DOHH2 (cell line): ENCODE data around the gene DOCK6.

Experiments
- H3F3A ChIP-seq: fragments of 200-600 bp; sonication (generic), shearing (Covaris generic); 2 replicates; pipeline ENCODE4 v1.6.0; 2016; ENCODE audit warnings: antibody characterized with exemption, mild to moderate bottlenecking; ENCODE audit not compliant: control insufficient read depth, insufficient read depth
- H3K27ac ChIP-seq: fragments of 200-600 bp; sonication (generic); 2 replicates; pipeline ENCODE4 v1.5.1; 2014; ENCODE audit warnings: low read depth, mild to moderate bottlenecking, low read length, moderate library complexity
- H3K27me3 ChIP-seq: fragments of 200-600 bp; sonication (generic); 2 replicates; pipeline ENCODE4 v1.6.1; 2014; ENCODE audit warnings: mild to moderate bottlenecking, low read length, mixed read lengths; ENCODE audit not compliant: control insufficient read depth
- H3K36me3 ChIP-seq: fragments of 200-600 bp; sonication (generic); 2 replicates; pipeline ENCODE4 v1.6.1; 2014; ENCODE audit warnings: mild to moderate bottlenecking, low read length, moderate library complexity, mixed read lengths; ENCODE audit not compliant: control insufficient read depth
- H3K4me1 ChIP-seq: fragments of 200-600 bp; sonication (generic); 2 replicates; pipeline ENCODE4 v1.6.1; 2014; ENCODE audit warnings: mild to moderate bottlenecking, low read length, mixed read lengths; ENCODE audit not compliant: control insufficient read depth
- H3K4me2 ChIP-seq: fragments of 200-600 bp; sonication (generic); 2 replicates; pipeline ENCODE4 v1.6.0; 2014; ENCODE audit warnings: mild to moderate bottlenecking, low read length, moderate library complexity
- H3K4me3 ChIP-seq: fragments of 200-600 bp; sonication (generic); 2 replicates; pipeline ENCODE4 v1.5.1; 2014; ENCODE audit warnings: mild to moderate bottlenecking, low read length, mixed read lengths
- H3K79me2 ChIP-seq: fragments of 200-600 bp; sonication (generic); 2 replicates; pipeline ENCODE4 v1.6.1; 2014; ENCODE audit warnings: mild to moderate bottlenecking, low read length, mixed read lengths; ENCODE audit not compliant: control insufficient read depth
- H3K9me2 ChIP-seq: fragments of 200-600 bp; sonication (generic); replicated peaks from 2 replicates; pipeline ENCODE4 v1.6.1; 2014; ENCODE audit warnings: mild to moderate bottlenecking, low read length, mixed read lengths; ENCODE audit not compliant: control insufficient read depth
- H3K9me3 ChIP-seq: fragments of 200-600 bp; sonication (generic); 2 replicates; pipeline ENCODE4 v1.6.1; 2014; ENCODE audit warnings: antibody characterized with exemption, low read length, mixed read lengths; ENCODE audit not compliant: control insufficient read depth, insufficient read depth
- H4K20me1 ChIP-seq: fragments of 200-600 bp; sonication (generic); 2 replicates; pipeline ENCODE4 v1.6.0; 2014; ENCODE audit warnings: low read depth, mild to moderate bottlenecking, antibody characterized with exemption, low read length, moderate library complexity; ENCODE audit not compliant: control insufficient read depth, insufficient read depth
- EZH2phosphoT487 ChIP-seq: fragments of 200-600 bp; sonication (generic); IDR thresholded peaks from 2 replicates; pipeline ENCODE4 v1.6.1; 2017; ENCODE audit warnings: borderline replicate concordance, mild to moderate bottlenecking, antibody characterized with exemption, low read length, moderate library complexity, mixed read lengths
- TF ChIP-seq, protein P1 (sequence below): fragments of 200-600 bp; sonication (generic); IDR thresholded peaks from one replicate; pipeline ENCODE4 v1.5.1; 2014; ENCODE audit warnings: antibody characterized with exemption, mild to moderate bottlenecking, low read depth, low read length; ENCODE audit not compliant: poor library complexity, severe bottlenecking

DOCK6 gene

GRCh38 chr19:11223200-11223599, 39.1 kb downstream of the DOCK6 start:
- peaks cover 8% of the 10 kb centered on the region for H3K36me3 ChIP-seq
- no peaks in the 10 kb centered on the region for H4K20me1 ChIP-seq
- no peaks in the 10 kb centered on the region for H3K9me3 ChIP-seq
- no peaks in the 10 kb centered on the region for H3K9me2 ChIP-seq
- H3K79me2 ChIP-seq = no peaks in the 10 kb centered on the region
- no peaks in the 10 kb centered on the region for H3F3A ChIP-seq
- H3K4me1 ChIP-seq = peaks cover 4% of the 10 kb centered on the region; the same call in 1 of the 2 replicates
- no peak for TF ChIP-seq EZH2phosphoT487
- TF ChIP-seq, protein P1, sequence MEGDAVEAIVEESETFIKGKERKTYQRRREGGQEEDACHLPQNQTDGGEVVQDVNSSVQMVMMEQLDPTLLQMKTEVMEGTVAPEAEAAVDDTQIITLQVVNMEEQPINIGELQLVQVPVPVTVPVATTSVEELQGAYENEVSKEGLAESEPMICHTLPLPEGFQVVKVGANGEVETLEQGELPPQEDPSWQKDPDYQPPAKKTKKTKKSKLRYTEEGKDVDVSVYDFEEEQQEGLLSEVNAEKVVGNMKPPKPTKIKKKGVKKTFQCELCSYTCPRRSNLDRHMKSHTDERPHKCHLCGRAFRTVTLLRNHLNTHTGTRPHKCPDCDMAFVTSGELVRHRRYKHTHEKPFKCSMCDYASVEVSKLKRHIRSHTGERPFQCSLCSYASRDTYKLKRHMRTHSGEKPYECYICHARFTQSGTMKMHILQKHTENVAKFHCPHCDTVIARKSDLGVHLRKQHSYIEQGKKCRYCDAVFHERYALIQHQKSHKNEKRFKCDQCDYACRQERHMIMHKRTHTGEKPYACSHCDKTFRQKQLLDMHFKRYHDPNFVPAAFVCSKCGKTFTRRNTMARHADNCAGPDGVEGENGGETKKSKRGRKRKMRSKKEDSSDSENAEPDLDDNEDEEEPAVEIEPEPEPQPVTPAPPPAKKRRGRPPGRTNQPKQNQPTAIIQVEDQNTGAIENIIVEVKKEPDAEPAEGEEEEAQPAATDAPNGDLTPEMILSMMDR = no peak
- H3K4me2 ChIP-seq = no peak overlapping the region
- H3K4me3 ChIP-seq = no peak overlapping the region
- H3K27ac ChIP-seq = no peak overlapping the region
- no peaks in the 10 kb centered on the region for H3K27me3 ChIP-seq

DNA sequence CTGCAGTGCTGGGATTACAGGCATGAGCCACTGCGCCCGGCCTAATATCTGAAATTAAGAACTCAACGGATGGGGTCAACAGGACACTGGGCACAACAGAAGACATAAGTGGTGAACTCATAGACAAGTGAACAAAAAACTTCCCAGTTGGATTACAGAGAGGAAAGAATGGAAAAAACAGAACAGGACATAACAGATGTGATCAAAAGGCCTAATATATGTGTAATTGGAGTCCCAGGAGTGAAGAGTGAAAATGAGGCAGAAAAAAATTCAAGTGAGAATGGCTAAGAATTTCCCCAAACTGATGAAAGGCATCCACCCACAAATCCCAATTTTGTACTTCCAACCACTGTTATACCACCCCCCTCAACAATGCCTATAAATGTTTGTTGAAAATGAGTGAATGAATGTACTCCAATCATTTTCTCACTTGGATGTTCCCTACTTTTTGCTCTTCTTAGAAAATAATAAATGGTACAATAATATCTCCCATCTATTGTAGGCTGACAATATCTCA, 41.2 kb downstream of the DOCK6 start:
- Histone ChIP-seq H3K27ac (no peak overlapping the region), H3K4me1 (no peaks in the 10 kb centered on the region), H3F3A (no peaks in the 10 kb centered on the region), H3K9me2 (no peaks in the 10 kb centered on the region), H3K36me3 (peaks cover 4% of the 10 kb centered on the region), H3K79me2 (no peaks in the 10 kb centered on the region), H3K27me3 (no peaks in the 10 kb centered on the region), H4K20me1 (no peaks in the 10 kb centered on the region), H3K4me2 (no peak overlapping the region), H3K4me3 (no peak overlapping the region), H3K9me3 (no peaks in the 10 kb centered on the region)
- TF ChIP-seq, protein P1 = no peak
- TF ChIP-seq EZH2phosphoT487 = no peak

DNA sequence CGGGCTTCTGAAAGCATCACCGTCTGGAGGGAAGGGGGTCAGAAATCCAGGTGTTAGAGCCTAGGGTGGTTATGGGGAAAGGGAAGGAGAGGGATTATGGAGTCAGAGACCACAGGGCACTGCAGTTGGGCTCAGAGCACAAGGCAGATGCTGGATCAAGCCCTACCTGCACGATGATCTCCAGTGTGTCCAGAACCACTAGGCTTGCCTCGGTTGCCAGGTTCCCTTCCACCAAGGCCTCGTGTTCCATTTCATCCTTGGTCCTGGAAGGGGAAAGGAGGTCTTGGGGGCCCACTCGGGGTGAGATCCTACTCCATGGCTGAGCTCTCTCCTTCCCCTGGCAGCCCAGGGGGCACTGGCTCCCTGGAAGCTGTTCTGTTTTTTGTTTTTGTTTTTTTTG, 47.9 kb downstream of the DOCK6 start:
- H3K36me3 ChIP-seq = peaks cover 7% of the 10 kb centered on the region
- H3K9me3 ChIP-seq = peaks cover 8% of the 10 kb centered on the region; the same call in 1 of the 2 replicates
- TF ChIP-seq, protein P1 = no peak
- TF ChIP-seq EZH2phosphoT487 = no peak

More for the DNA sequence above, 47.9 kb downstream of the DOCK6 start:
- H3K4me1 ChIP-seq = no peaks in the 10 kb centered on the region
- no peaks in the 10 kb centered on the region for H3K27me3 ChIP-seq
- no peak overlapping the region for H3K4me2 ChIP-seq
- no peaks in the 10 kb centered on the region for H3K79me2 ChIP-seq
- H3K27ac ChIP-seq = no peak overlapping the region
- H3K4me3 ChIP-seq = no peak overlapping the region
- no peaks in the 10 kb centered on the region for H4K20me1 ChIP-seq
- H3K9me2 ChIP-seq = no peaks in the 10 kb centered on the region
- no peaks in the 10 kb centered on the region for H3F3A ChIP-seq
